Naive thymus-derived CD4-positive, alpha-beta T cell (primary cell): Measurements from ENCODE around the gene TBC1D22B. TPM values are rescaled to one million over a fixed set of nuclear protein-coding genes. Genes with fewer than 3 reads are reported as not detected.
"Not testable (repeated sequence)": the region's sequence is repeated elsewhere in the genome, so short reads cannot be mapped to it uniquely, and the experiment has no call there.

Experiments used
- ATAC-seq: fragments of 150-1000 bp; cut with Tn5 transposase; 2 replicates; pipeline ENCODE4 v1.10.0; 2021; ENCODE audit warnings: mild to moderate bottlenecking, moderate library complexity
- CTCF ChIA-PET: fragments of 350-600 bp; sonication (Branson Sonifier 250); formaldehyde crosslinking; loops from one replicate; lab custom pipeline; 2021; ENCODE audit warnings: antibody characterized with exemption; lab: Charles Lee
- POLR2A ChIA-PET: fragments of 350-600 bp; sonication (Branson Sonifier 250); formaldehyde crosslinking; loops from one replicate; lab custom pipeline; 2021; ENCODE audit warnings: antibody characterized with exemption, inconsistent platforms; lab: Charles Lee
- DNase-seq, 9 donors: peaks; one replicate each; pipeline versions ENCODE4 v3.0.0 to v3.0.0-alpha.2; 2020 to 2022; ENCODE audit warnings: mixed read lengths in 1 of 9
- H3K27ac ChIP-seq: one replicate; pipeline ENCODE4 v1.7.0; 2013; ENCODE audit warnings: mild to moderate bottlenecking, low read depth, low read length, moderate library complexity
- H3K27me3 ChIP-seq, 2 donors: one replicate each; pipeline ENCODE4 v1.7.0; 2013; ENCODE audit warnings: low read length in 2 of 2, mild to moderate bottlenecking in 2 of 2, moderate library complexity in 2 of 2; ENCODE audit not compliant: control insufficient read depth in 2 of 2, insufficient read depth in 2 of 2
- H3K36me3 ChIP-seq, 3 experiments: 1 replicate in 2 of 3; 2 replicates in 1 of 3; pipeline ENCODE4 v1.7.0; 2013; ENCODE audit warnings: low read length in 3 of 3, mild to moderate bottlenecking in 3 of 3, moderate library complexity in 1 of 3; ENCODE audit not compliant: insufficient read depth in 3 of 3, control insufficient read depth in 2 of 3
- H3K4me1 ChIP-seq, 2 donors: one replicate each; pipeline ENCODE4 v1.7.0; 2013; ENCODE audit warnings: low read length in 2 of 2, mild to moderate bottlenecking in 2 of 2, moderate library complexity in 1 of 2; ENCODE audit not compliant: control insufficient read depth in 2 of 2, insufficient read depth in 2 of 2
- H3K4me3 ChIP-seq: 2 replicates; pipeline ENCODE4 v1.7.0; 2013; ENCODE audit warnings: mild to moderate bottlenecking, low read length
- H3K9me3 ChIP-seq, 3 experiments: 1 replicate in 2 of 3; 2 replicates in 1 of 3; pipeline ENCODE4 v1.7.0; 2013; ENCODE audit warnings: low read length in 3 of 3; ENCODE audit not compliant: control insufficient read depth in 2 of 3
- H3K27ac Mint-ChIP-seq, 9 donors: one replicate each; pipeline ENCODE4 v1.8.0; 2020 to 2022; ENCODE audit warnings: mixed read lengths in 9 of 9, mild to moderate bottlenecking in 8 of 9, moderate library complexity in 5 of 9, inconsistent platforms in 2 of 9
- H3K27me3 Mint-ChIP-seq, 5 donors: one replicate each; pipeline ENCODE4 v1.8.0; 2021 to 2022; ENCODE audit warnings: mixed read lengths in 5 of 5, mild to moderate bottlenecking in 1 of 5
- H3K36me3 Mint-ChIP-seq, 5 donors: one replicate each; pipeline ENCODE4 v1.8.0; 2020 to 2022; ENCODE audit warnings: mixed read lengths in 5 of 5, mild to moderate bottlenecking in 3 of 5, inconsistent platforms in 1 of 5
- H3K4me1 Mint-ChIP-seq, 7 donors: one replicate each; pipeline ENCODE4 v1.8.0; 2020 to 2022; ENCODE audit warnings: mixed read lengths in 7 of 7, mild to moderate bottlenecking in 3 of 7, inconsistent platforms in 1 of 7
- H3K4me3 Mint-ChIP-seq, 10 donors: one replicate each; pipeline ENCODE4 v1.8.0; 2020 to 2022; ENCODE audit warnings: mild to moderate bottlenecking in 10 of 10, mixed read lengths in 10 of 10, moderate library complexity in 6 of 10, inconsistent platforms in 2 of 10
- H3K9me3 Mint-ChIP-seq, 11 donors: one replicate each; pipeline ENCODE4 v1.8.0; 2020 to 2022; ENCODE audit warnings: mixed read lengths in 11 of 11, mild to moderate bottlenecking in 4 of 11, inconsistent platforms in 1 of 11, moderate library complexity in 1 of 11
- intact Hi-C, 2 donors: fragments of 100-400 bp; cut with micrococcal nuclease; formaldehyde crosslinking; loops; one replicate each; pipeline ENCODE4 v1.15.1; 2023
- polyA plus RNA-seq, 2 donors: library from polyadenylated mRNA; unstranded; fragments of 300-500 nt; fragmentation: Illumina TruSeq; gene quantifications; one replicate each; pipeline ENCODE4 v1.2.3, GENCODE V29; 2021
- total RNA-seq, 6 experiments: library from RNA in 5 of 6; stranded (reverse) in 5 of 6; gene quantifications; 1 replicate in 5 of 6; 2 replicates in 1 of 6; pipeline ENCODE4 v1.2.3 and lab custom pipeline; 2021 to 2026

The TBC1D22B gene
- total and polyA plus RNA-seq, 7 experiments from 2014 or later, result 7.7 to 23.5 (median 9.5) TPM

GRCh38 chr6:37320646-37321045 lies 63.1 kb downstream of the TBC1D22B start:
- no peak for ATAC-seq
- intact Hi-C loops, result loop anchor here (10.0 kb wide), 3 partner anchors 114 to 1174 kb away; partner anchors contain the start of gene CMTR1 (in 1 of the 2)
- no peaks in the 10 kb centered on the region for H3K27me3 Mint-ChIP-seq
- no peaks in the 10 kb centered on the region for H3K9me3 ChIP-seq
- no peaks in the 10 kb centered on the region for H3K27me3 ChIP-seq
- H3K27ac ChIP-seq, result no peak overlapping the region
- H3K36me3 Mint-ChIP-seq, result no peaks in the 10 kb centered on the region
- peaks cover 11 to 62% (median 18%) of the 10 kb centered on the region in 3 experiments for H3K36me3 ChIP-seq
- no peak overlapping the region for H3K4me3 Mint-ChIP-seq
- peak overlapping the region in 1 of 9 donors; percentile 48 for H3K27ac Mint-ChIP-seq
- DNase-seq, result no peak
- CTCF ChIA-PET, result no interaction called here
- peaks cover 0 to 1% (median 0%) of the 10 kb centered on the region in 11 donors for H3K9me3 Mint-ChIP-seq
- POLR2A ChIA-PET, result no interaction called here
- H3K4me1 ChIP-seq, result no peaks in the 10 kb centered on the region
- no peak overlapping the region for H3K4me3 ChIP-seq
- H3K4me1 Mint-ChIP-seq, result peaks cover 0 to 13% (median under 1%) of the 10 kb centered on the region in 7 donors

DNA sequence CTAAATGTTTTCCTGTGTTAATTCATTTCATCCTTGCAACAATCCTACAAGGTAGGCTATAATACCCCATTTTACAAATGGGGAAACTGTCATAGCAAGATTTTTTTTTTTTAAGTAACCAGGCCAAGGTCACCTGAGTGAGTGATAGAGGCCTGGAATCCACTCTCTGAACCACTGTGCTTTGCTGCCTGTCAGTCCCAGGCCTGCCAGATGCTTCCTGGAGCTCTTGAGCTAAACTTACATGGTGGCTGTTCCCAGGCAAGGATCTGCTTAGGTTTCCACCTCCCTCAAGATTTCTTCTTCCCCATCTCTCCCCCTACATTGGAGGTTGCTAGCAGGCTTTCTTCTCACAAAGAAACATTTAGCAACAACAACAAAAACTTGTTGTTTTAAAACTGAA lies 63.5 kb downstream of the TBC1D22B start:
- Histone ChIP-seq H3K36me3 (peaks cover 9 to 57% (median 18%) of the 10 kb centered on the region in 3 experiments), H3K27ac (no peak overlapping the region), H3K9me3 (no peaks in the 10 kb centered on the region), H3K4me1 (no peaks in the 10 kb centered on the region), H3K4me3 (no peak overlapping the region), H3K27me3 (no peaks in the 10 kb centered on the region)
- Mint-ChIP-seq H3K27me3 (no peaks in the 10 kb centered on the region), H3K9me3 (peaks cover 0 to 1% (median 0%) of the 10 kb centered on the region in 11 donors), H3K4me1 (peaks cover 0 to 16% (median 4%) of the 10 kb centered on the region in 7 donors), H3K36me3 (peaks cover 0 to 2% (median 0%) of the 10 kb centered on the region in 5 donors), H3K27ac (peak overlapping the region in 3 of 9 donors; percentile 48 to 73 (median 60)), H3K4me3 (no peak overlapping the region)
- POLR2A ChIA-PET, result no interaction called here
- ATAC-seq, result no peak
- CTCF ChIA-PET, result no interaction called here
- DNase-seq, result no peak
- intact Hi-C loops, result loop anchor here (10.0 kb wide), 3 partner anchors 114 to 1174 kb away; partner anchors contain the start of gene CMTR1 (in 1 of the 2)

DNA sequence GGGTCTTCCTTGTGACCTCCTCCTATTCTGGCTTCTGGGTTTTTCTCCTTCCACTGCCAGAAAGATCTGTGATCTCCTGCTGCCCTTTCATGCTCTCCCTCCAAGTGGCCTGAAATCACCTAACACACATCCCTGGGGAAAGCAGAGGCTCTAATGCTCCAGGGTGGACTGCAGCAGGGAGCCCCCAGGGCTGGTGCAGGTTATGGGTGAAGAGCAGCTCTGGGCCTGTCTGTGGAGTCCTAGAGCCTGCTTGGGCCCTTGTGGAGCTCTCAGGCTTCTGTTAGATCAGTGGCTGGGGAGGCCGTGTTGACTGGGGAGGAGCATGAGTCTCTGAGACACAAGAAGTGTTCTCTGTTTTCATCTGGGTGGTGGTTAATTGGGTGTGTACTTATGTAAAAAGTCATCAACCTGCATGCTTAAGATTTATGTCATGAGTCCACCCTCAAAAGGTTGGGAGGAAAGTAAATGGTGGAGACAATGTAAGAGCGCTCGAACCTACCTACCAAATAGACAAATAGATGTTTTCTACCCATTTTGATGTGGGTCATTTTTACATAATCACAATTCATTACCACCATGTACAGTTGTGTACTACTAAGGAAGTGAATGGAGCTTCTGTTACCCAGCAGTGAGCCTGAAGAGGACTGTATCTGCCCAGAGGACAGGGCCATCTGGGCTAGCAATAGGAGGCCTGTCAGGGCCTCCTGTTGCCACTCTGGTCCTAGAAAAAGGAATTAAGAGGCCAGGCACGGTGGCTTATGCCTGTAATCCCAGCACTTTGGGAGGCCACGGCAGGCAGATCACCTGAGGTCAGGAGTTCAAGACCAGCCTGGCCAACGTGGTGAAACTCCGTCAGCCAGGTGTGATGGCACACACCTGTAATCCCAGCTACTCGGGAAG lies 64.2 kb downstream of the TBC1D22B start:
- peak overlapping the region in 5 of 9 donors; percentile 0 to 73 (median 57) for H3K27ac Mint-ChIP-seq
- H3K27me3 ChIP-seq, result no peaks in the 10 kb centered on the region
- H3K4me3 Mint-ChIP-seq, result no peak overlapping the region
- CTCF ChIA-PET, result no interaction called here
- no peaks in the 10 kb centered on the region for H3K27me3 Mint-ChIP-seq
- no peaks in the 10 kb centered on the region for H3K9me3 ChIP-seq
- ATAC-seq (no peak), DNase-seq (no peak)
- POLR2A ChIA-PET, result no interaction called here
- no peak overlapping the region for H3K4me3 ChIP-seq
- H3K4me1 Mint-ChIP-seq, result peaks cover 0 to 16% (median 4%) of the 10 kb centered on the region in 7 donors
- H3K27ac ChIP-seq, result no peak overlapping the region
- peaks cover 5 to 51% (median 18%) of the 10 kb centered on the region in 3 experiments for H3K36me3 ChIP-seq
- H3K9me3 Mint-ChIP-seq, result peaks cover 0 to 1% (median 0%) of the 10 kb centered on the region in 11 donors
- intact Hi-C loops, result loop anchor here (10.0 kb wide), 3 partner anchors 113 to 1173 kb away; partner anchors contain the start of gene CMTR1 (in 1 of the 2)
- H3K36me3 Mint-ChIP-seq, result peaks cover 0 to 2% (median 0%) of the 10 kb centered on the region in 5 donors
- no peaks in the 10 kb centered on the region for H3K4me1 ChIP-seq

GRCh38 chr6:37323580-37323979 lies 66.0 kb downstream of the TBC1D22B start:
- CTCF ChIA-PET, result interaction anchor here (0.5 to 1.7 kb wide), 3 partner anchors 171 to 1380 kb away, joined by 3 to 6 read pairs (median 4); no protein-coding TSS in a partner anchor
- ATAC-seq (no peak), DNase-seq (no peak)
- no peaks in the 10 kb centered on the region for H3K27me3 Mint-ChIP-seq
- H3K4me3 Mint-ChIP-seq, result no peak overlapping the region
- H3K4me3 ChIP-seq, result no peak overlapping the region
- H3K36me3 ChIP-seq, result peaks cover under 1 to 33% (median 5%) of the 10 kb centered on the region in 3 experiments
- H3K9me3 ChIP-seq, result no peaks in the 10 kb centered on the region
- H3K27me3 ChIP-seq, result no peaks in the 10 kb centered on the region
- no peaks in the 10 kb centered on the region for H3K4me1 ChIP-seq
- H3K9me3 Mint-ChIP-seq, result peaks cover 0 to 1% (median 0%) of the 10 kb centered on the region in 11 donors
- peaks cover 0 to 16% (median 4%) of the 10 kb centered on the region in 7 donors for H3K4me1 Mint-ChIP-seq
- H3K27ac ChIP-seq, result no peak overlapping the region
- intact Hi-C loops, result loop anchor here (10.0 kb wide), 3 partner anchors 111 to 1171 kb away; partner anchors contain the start of gene CMTR1 (in 1 of the 2)
- peaks cover 0 to 4% (median 0%) of the 10 kb centered on the region in 5 donors for H3K36me3 Mint-ChIP-seq
- POLR2A ChIA-PET, result no interaction called here
- peak overlapping the region in 3 of 9 donors; percentile 11 to 34 (median 16) for H3K27ac Mint-ChIP-seq

DNA sequence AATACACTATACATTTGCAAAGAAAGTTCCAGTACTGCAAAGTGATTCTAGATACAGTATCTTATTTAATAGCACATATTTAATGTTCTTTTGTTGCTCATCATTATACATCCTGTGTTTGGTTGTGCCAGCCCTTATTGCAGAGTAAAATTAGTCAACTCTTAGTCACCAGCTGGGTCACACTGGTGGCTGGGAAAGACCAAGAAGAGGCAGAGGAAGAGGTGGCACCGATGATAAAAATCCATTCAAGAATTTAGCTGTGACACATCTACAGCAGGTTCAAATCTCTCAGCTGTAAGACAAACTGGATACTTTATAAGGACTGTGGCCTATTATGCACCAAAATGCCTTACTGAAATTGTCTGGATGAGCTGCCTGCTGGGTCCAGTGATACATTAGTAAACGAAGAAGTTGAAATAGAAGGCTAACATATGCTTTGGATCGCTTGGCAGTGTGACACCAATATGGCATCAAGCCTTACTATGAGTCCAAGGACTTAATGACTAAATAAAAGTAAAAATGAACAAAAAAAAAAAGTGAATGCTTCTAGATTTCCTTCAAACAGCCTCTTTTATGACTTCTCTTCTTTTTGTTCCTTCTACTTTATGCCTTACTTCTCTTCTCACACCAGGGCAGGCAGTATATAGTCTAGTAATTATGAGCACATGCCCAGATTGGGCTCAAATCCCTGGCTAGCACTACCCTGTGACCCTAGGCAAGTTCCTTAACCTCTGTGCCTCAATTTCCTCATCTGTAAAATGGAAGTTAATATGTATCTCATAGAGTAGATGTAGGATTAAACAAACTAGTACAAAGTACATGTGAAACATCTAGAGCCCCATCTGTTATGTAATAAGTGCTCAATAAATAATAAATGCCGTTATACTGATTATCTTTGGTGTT lies 66.8 kb downstream of the TBC1D22B start:
- Mint-ChIP-seq H3K4me1 (peaks cover 0 to 16% (median 4%) of the 10 kb centered on the region in 7 donors), H3K9me3 (peaks cover 0 to 1% (median 0%) of the 10 kb centered on the region in 11 donors)

GRCh38 chr6:37330345-37330744 lies 72.8 kb downstream of the TBC1D22B start:
- ATAC-seq, H3K4me1 ChIP-seq, H3K4me3 ChIP-seq, H3K27ac ChIP-seq, CTCF ChIA-PET, H3K4me1 Mint-ChIP-seq, H3K27me3 ChIP-seq, DNase-seq, H3K9me3 ChIP-seq, H3K27ac Mint-ChIP-seq, intact Hi-C loops, H3K9me3 Mint-ChIP-seq, H3K27me3 Mint-ChIP-seq, POLR2A ChIA-PET, H3K4me3 Mint-ChIP-seq: not testable (repeated sequence)
- peaks cover 0 to 17% (median 10%) of the 10 kb centered on the region in 5 donors for H3K36me3 Mint-ChIP-seq
- peaks cover 0 to 29% (median 0%) of the 10 kb centered on the region in 3 experiments for H3K36me3 ChIP-seq

More for the DNA sequence above, 66.8 kb downstream of the TBC1D22B start:
- Histone ChIP-seq H3K36me3 (peaks cover 0 to 25% (median 4%) of the 10 kb centered on the region in 3 experiments), H3K27ac (no peak overlapping the region), H3K4me3 (no peak overlapping the region), H3K4me1 (no peaks in the 10 kb centered on the region), H3K9me3 (no peaks in the 10 kb centered on the region), H3K27me3 (no peaks in the 10 kb centered on the region)
- intact Hi-C loops, result loop anchor here (1.0 to 10.0 kb wide), 10 partner anchors 30 to 1348 kb away; partner anchors contain the start of gene CMTR1 (in 1 of the 2)
- no peak for DNase-seq
- H3K4me3 Mint-ChIP-seq, result no peak overlapping the region
- POLR2A ChIA-PET, result no interaction called here
- H3K36me3 Mint-ChIP-seq, result peaks cover 0 to 4% (median 3%) of the 10 kb centered on the region in 5 donors
- no peak for ATAC-seq
- H3K27ac Mint-ChIP-seq, result peak overlapping the region in 5 of 9 donors; percentile 2 to 48 (median 11)
- CTCF ChIA-PET, result interaction anchor here (0.6 to 1.7 kb wide), 3 partner anchors 170 to 368 kb away, joined by 4 to 17 read pairs (median 6); no protein-coding TSS in a partner anchor
- no peaks in the 10 kb centered on the region for H3K27me3 Mint-ChIP-seq
